Kidney (tissue), 14 donors: ENCODE measurements around the gene GCSAM. TPM values are rescaled to one million over a fixed set of nuclear protein-coding genes. Genes with fewer than 3 reads are reported as not detected.

Source experiments
- DNase-seq, 5 donors: peaks; one replicate each; pipeline ENCODE4 v3.0.0-alpha.2; 2013 to 2020
- FAIRE-seq: peaks from 2 replicates; lab custom pipeline; 2012; peaks lifted over from hg19 to GRCh38; lab: Jason Lieb, UNC
- H3K27ac ChIP-seq, 2 donors: one replicate each; pipeline ENCODE4 v1.7.0; 2013; ENCODE audit warnings: low read depth in 2 of 2, low read length in 2 of 2, inconsistent platforms in 1 of 2
- H3K27me3 ChIP-seq: one replicate; pipeline ENCODE4 v1.7.1; 2013; ENCODE audit warnings: low read length, inconsistent platforms; ENCODE audit not compliant: control insufficient read depth, insufficient read depth
- H3K36me3 ChIP-seq, 3 donors: one replicate each; pipeline versions ENCODE4 v1.7.0 to v1.7.1; 2013; ENCODE audit warnings: low read length in 3 of 3, control low read depth in 1 of 3, inconsistent platforms in 1 of 3; ENCODE audit not compliant: insufficient read depth in 3 of 3, control insufficient read depth in 2 of 3
- H3K4me1 ChIP-seq, 3 donors: one replicate each; pipeline versions ENCODE4 v1.7.0 to v1.7.1; 2013; ENCODE audit warnings: low read length in 3 of 3, inconsistent platforms in 1 of 3, low read depth in 1 of 3; ENCODE audit not compliant: control insufficient read depth in 2 of 3, insufficient read depth in 2 of 3
- H3K4me3 ChIP-seq, 3 donors: one replicate each; pipeline versions ENCODE4 v1.7.0 to v1.8.1; 2013; ENCODE audit warnings: low read length in 3 of 3, control low read depth in 1 of 3, inconsistent platforms in 1 of 3
- H3K9ac ChIP-seq, 3 donors: one replicate each; pipeline versions ENCODE4 v1.7.0 to v1.7.1; 2013; ENCODE audit warnings: low read length in 3 of 3, control low read depth in 1 of 3, inconsistent platforms in 1 of 3
- H3K9me3 ChIP-seq, 3 donors: one replicate each; pipeline versions ENCODE4 v1.7.0 to v1.7.1; 2013; ENCODE audit warnings: low read length in 3 of 3, control low read depth in 1 of 3, inconsistent platforms in 1 of 3; ENCODE audit not compliant: control insufficient read depth in 2 of 3, insufficient read depth in 1 of 3
- CTCF ChIP-seq: IDR thresholded peaks from 3 replicates; pipeline ENCODE4 v1.5.1; 2012; ENCODE audit warnings: mild to moderate bottlenecking, moderate library complexity, borderline replicate concordance; ENCODE audit not compliant: insufficient read depth; ENCODE audit errors: extremely low read depth
- intact Hi-C: fragments of 100-400 bp; cut with DNase I; formaldehyde crosslinking; loops from one replicate; pipeline ENCODE4 v1.11.1; 2022
- polyA plus RNA-seq: library from polyadenylated mRNA; stranded (reverse); fragments of 350-450 nt; fragmentation: Illumina TruSeq; extraction: RNeasy Lipid Tissue Mini Kit (QIAGEN cat#74804); gene quantifications from one replicate; pipeline ENCODE4 v1.2.3, GENCODE V29; 2014; ENCODE audit warnings: low read depth, low replicate concordance; ENCODE audit not compliant: insufficient read depth
- total RNA-seq: library from RNA; stranded (reverse); fragmentation: NEBNext Ultra II Directional; extraction: Animal tissue kit (Norgen Biotek cat#: 25700); gene quantifications from one replicate; pipeline ENCODE4 v1.2.1, GENCODE V29; 2021
- donor health status: control.
- donor health status: control.
- donor health status: control.
- donor health status: control.
- donor health status: control.
- donor health status: DM: yes; HTN: yes; CAD: no.
- donor health status: Normal renal cell carcinoma (clear cell type).

Gene GCSAM
- total and polyA plus RNA-seq, 2 donors from 2014 or later: 0.88 TPM; not detected in 1

- no peak for FAIRE-seq
- Histone ChIP-seq H3K4me3 (no peak overlapping the region), H3K27ac (no peak overlapping the region), H3K4me1 (peaks cover 0 to 2% (median 0%) of the 10 kb centered on the region in 3 donors), H3K9me3 (no peaks in the 10 kb centered on the region), H3K36me3 (no peaks in the 10 kb centered on the region), H3K27me3 (no peaks in the 10 kb centered on the region), H3K9ac (no peak overlapping the region)
- intact Hi-C loops: no loop called here
- no peak for TF ChIP-seq CTCF
- peak in 1 of 5 donors; percentile 39 for DNase-seq
Observed at GRCh38 chr3:112097378-112097777, 35.7 kb downstream of the GCSAM start.

- no peak for TF ChIP-seq CTCF
- Histone ChIP-seq H3K36me3 (no peaks in the 10 kb centered on the region), H3K4me3 (no peak overlapping the region), H3K27me3 (no peaks in the 10 kb centered on the region), H3K9me3 (no peaks in the 10 kb centered on the region), H3K9ac (no peak overlapping the region), H3K4me1 (peaks cover 0 to 2% (median 0%) of the 10 kb centered on the region in 3 donors), H3K27ac (no peak overlapping the region)
- intact Hi-C loops: no loop called here
- FAIRE-seq: no peak
- no peak for DNase-seq
Observed at GRCh38 chr3:112096176-112096575, 36.9 kb downstream of the GCSAM start.

- H3K27me3 ChIP-seq: no peaks in the 10 kb centered on the region
- peaks cover 0 to 3% (median 2%) of the 10 kb centered on the region in 3 donors for H3K4me1 ChIP-seq
- intact Hi-C loops: no loop called here
- H3K9ac ChIP-seq: no peak overlapping the region
- FAIRE-seq (no peak), DNase-seq (no peak)
- no peak overlapping the region for H3K4me3 ChIP-seq
- H3K36me3 ChIP-seq: no peaks in the 10 kb centered on the region
- no peaks in the 10 kb centered on the region for H3K9me3 ChIP-seq
- H3K27ac ChIP-seq: no peak overlapping the region
- no peak for TF ChIP-seq CTCF
Observed at GRCh38 chr3:112095731-112096130, 37.3 kb downstream of the GCSAM start.

GRCh38 chr3:112093180-112093522 is 39.9 kb downstream of the GCSAM start:
- H3K9me3 ChIP-seq: no peaks in the 10 kb centered on the region
- intact Hi-C loops: no loop called here
- H3K9ac ChIP-seq: no peak overlapping the region
- DNase-seq (no peak), FAIRE-seq (no peak)
- H3K4me1 ChIP-seq: peaks cover 0 to 5% (median 2%) of the 10 kb centered on the region in 3 donors
- H3K27ac ChIP-seq: no peak overlapping the region
- no peaks in the 10 kb centered on the region for H3K27me3 ChIP-seq
- H3K4me3 ChIP-seq: peak overlapping the region in 1 of 3 donors; percentile 30
- H3K36me3 ChIP-seq: no peaks in the 10 kb centered on the region
- TF ChIP-seq CTCF: no peak
